PFSK-1 (cell line): ENCODE results near the gene SMARCA5.

Experiments used
- FOXP2 ChIP-seq: optimal IDR thresholded peaks from 2 replicates; pipeline ENCODE3; 2011; ENCODE audit warnings: borderline replicate concordance, control low read depth, inconsistent platforms; ENCODE audit not compliant: insufficient read depth; ENCODE audit errors: extremely low read length, extremely low read depth
- TAF1 ChIP-seq: IDR thresholded peaks from 2 replicates; pipeline ENCODE4 v1.6.1; 2012; ENCODE audit warnings: low read length, control low read depth, borderline replicate concordance; ENCODE audit not compliant: insufficient read depth

- TF ChIP-seq TAF1 = no peak
- TF ChIP-seq FOXP2 = no peak
Observed at GRCh38 chr4:143514169-143514495, 630 bp downstream of the SMARCA5 start.
